Calu3 (cell line): ENCODE data around the gene HECW1. TPM values are rescaled to one million over a fixed set of nuclear protein-coding genes. Genes with fewer than 3 reads are reported as not detected.

Source experiments
- BruUV-seq: library from RNA; stranded (reverse); fragments of 400-500 nt; replicated peaks from 2 replicates; lab custom pipeline; 2021; lab: Mats Ljungman, UMichigan
- CTCF ChIA-PET: fragments of 300-600 bp; sonication (Branson Sonifier 250); formaldehyde crosslinking; loops from one replicate; lab custom pipeline; 2022; ENCODE audit warnings: antibody characterized with exemption; lab: Charles Lee
- DNase-seq: peaks from one replicate; pipeline ENCODE4 v3.0.0; 2022
- H3K27ac Mint-ChIP-seq: one replicate; pipeline ENCODE4 v1.8.0; 2022; ENCODE audit warnings: mixed read lengths; ENCODE audit not compliant: unreplicated experiment
- H3K27me3 Mint-ChIP-seq: one replicate; pipeline ENCODE4 v1.8.0; 2022; ENCODE audit warnings: mixed read lengths; ENCODE audit not compliant: unreplicated experiment
- H3K36me3 Mint-ChIP-seq: one replicate; pipeline ENCODE4 v1.8.0; 2022; ENCODE audit warnings: mild to moderate bottlenecking, moderate library complexity, mixed read lengths; ENCODE audit not compliant: insufficient read depth, unreplicated experiment
- H3K4me1 Mint-ChIP-seq: one replicate; pipeline ENCODE4 v1.8.0; 2022; ENCODE audit warnings: mild to moderate bottlenecking, low read depth, mixed read lengths; ENCODE audit not compliant: unreplicated experiment
- H3K4me3 Mint-ChIP-seq: one replicate; pipeline ENCODE4 v1.8.0; 2022; ENCODE audit warnings: mild to moderate bottlenecking, low read depth, moderate library complexity, mixed read lengths; ENCODE audit not compliant: unreplicated experiment
- H3K9me3 Mint-ChIP-seq: one replicate; pipeline ENCODE4 v1.8.0; 2022; ENCODE audit warnings: low read depth, mixed read lengths; ENCODE audit not compliant: unreplicated experiment
- CTCF ChIP-seq: fragments of 200-600 bp; IDR thresholded peaks from one replicate; pipeline ENCODE4 v1.8.0; 2022; ENCODE audit warnings: antibody characterized with exemption; ENCODE audit not compliant: unreplicated experiment
- intact Hi-C: fragments of 100-400 bp; cut with micrococcal nuclease; formaldehyde crosslinking; loops from one replicate; pipeline ENCODE4 v1.10.0; 2022; ENCODE audit not compliant: unreplicated experiment
- total RNA-seq: library from RNA; stranded (reverse); gene quantifications from 2 replicates; pipeline ENCODE4 v1.2.3, GENCODE V29; 2022

Gene HECW1
- total RNA-seq, 1 experiment from 2014 or later, result 0.33 TPM

GRCh38 chr7:43248553-43248952 lies 136.1 kb downstream of the HECW1 start:
- H3K36me3 Mint-ChIP-seq, result peaks cover 5% of the 10 kb centered on the region
- peak overlapping the region; percentile 22 for H3K27ac Mint-ChIP-seq
- H3K27me3 Mint-ChIP-seq, result peaks cover 47% of the 10 kb centered on the region
- no peak for TF ChIP-seq CTCF
- peak overlapping the region; percentile 72 for H3K4me3 Mint-ChIP-seq
- peaks cover 15% of the 10 kb centered on the region for H3K4me1 Mint-ChIP-seq
- DNase-seq, result no peak
- CTCF ChIA-PET, result interaction anchor here (0.7 to 1.6 kb wide), 5 partner anchors 12 to 429 kb away, joined by 3 to 6 read pairs (median 4); no protein-coding TSS in a partner anchor
- no TSS peak for BruUV-seq
- peaks cover 3% of the 10 kb centered on the region for H3K9me3 Mint-ChIP-seq
- intact Hi-C loops, result no loop called here

- TF ChIP-seq CTCF, result no peak
- Mint-ChIP-seq H3K4me1 (peaks cover 15% of the 10 kb centered on the region), H3K27ac (peak overlapping the region; percentile 22), H3K27me3 (peaks cover 49% of the 10 kb centered on the region), H3K4me3 (peak overlapping the region; percentile 72), H3K9me3 (peaks cover 3% of the 10 kb centered on the region), H3K36me3 (peaks cover 5% of the 10 kb centered on the region)
- DNase-seq, result peak; percentile 62
- intact Hi-C loops, result no loop called here
- CTCF ChIA-PET, result interaction anchor here (0.7 to 1.6 kb wide), 7 partner anchors 12 to 429 kb away, joined by 3 to 6 read pairs (median 4); no protein-coding TSS in a partner anchor
- TSS peak; percentile 48 for BruUV-seq
Measured at GRCh38 chr7:43248961-43249822, 136.7 kb downstream of the HECW1 start.

GRCh38 chr7:43249823-43250145 lies 137.3 kb downstream of the HECW1 start:
- Mint-ChIP-seq H3K27ac (no peak overlapping the region), H3K27me3 (peaks cover 51% of the 10 kb centered on the region), H3K36me3 (peaks cover 5% of the 10 kb centered on the region), H3K4me1 (peaks cover 15% of the 10 kb centered on the region), H3K4me3 (no peak overlapping the region), H3K9me3 (peaks cover 3% of the 10 kb centered on the region)
- TF ChIP-seq CTCF, result no peak
- no TSS peak for BruUV-seq
- intact Hi-C loops, result no loop called here
- CTCF ChIA-PET, result interaction anchor here (0.6 to 1.2 kb wide), 6 partner anchors 12 to 259 kb away, joined by 3 to 4 read pairs (median 4); no protein-coding TSS in a partner anchor
- no peak for DNase-seq

- no TSS peak for BruUV-seq
- H3K27me3 Mint-ChIP-seq, result no peaks in the 10 kb centered on the region
- H3K9me3 Mint-ChIP-seq, result no peaks in the 10 kb centered on the region
- no peaks in the 10 kb centered on the region for H3K4me1 Mint-ChIP-seq
- no peak overlapping the region for H3K27ac Mint-ChIP-seq
- H3K4me3 Mint-ChIP-seq, result no peak overlapping the region
- intact Hi-C loops, result loop anchor here (1.0 to 10.0 kb wide), 6 partner anchors 49 to 1319 kb away; partner anchors contain the start of gene COA1
- TF ChIP-seq CTCF, result peak; percentile 95
- CTCF ChIA-PET, result interaction anchor here (0.6 to 1.5 kb wide), 12 partner anchors 9 to 439 kb away, joined by 3 to 12 read pairs (median 4); partner anchors contain the start of gene STK17A
- DNase-seq, result peak; percentile 86
- no peaks in the 10 kb centered on the region for H3K36me3 Mint-ChIP-seq
Measured at GRCh38 chr7:43260980-43261878, 148.8 kb downstream of the HECW1 start.
